K562 (cell line): ENCODE results near the gene EGFR. TPM values are rescaled to one million over a fixed set of nuclear protein-coding genes. Genes with fewer than 3 reads are reported as not detected.

Experiments
- ATAC-seq: fragments of 200-7000 bp; cut with Tn5 transposase; 3 replicates; pipeline ENCODE4 v1.9.1; 2020; ENCODE audit warnings: moderate library complexity
- BruUV-seq: library from RNA; stranded (reverse); fragments of 400-500 nt; replicated peaks from 2 replicates; lab custom pipeline; 2021; lab: Mats Ljungman, UMichigan
- CTCF ChIA-PET: fragments of 300-600 bp; formaldehyde crosslinking; extraction: SDS; loops from one replicate; lab custom pipeline; 2021; ENCODE audit warnings: low intra/inter-chr PET ratio; lab: Yijun Ruan, JAX
- POLR2A ChIA-PET: fragments of 300-600, 350-650 bp; sonication (Branson Sonifier 250); formaldehyde crosslinking; extraction: SDS; loops from one replicate; lab custom pipeline; 2021; ENCODE audit warnings: antibody characterized with exemption, inconsistent platforms; lab: Yijun Ruan, JAX
- DNase-seq, 4 experiments: peaks; one replicate each; pipeline versions ENCODE4 v3.0.0 to v3.0.0-alpha.2; 2011 to 2018; ENCODE audit warnings: low spot score in 3 of 4, mixed read lengths in 3 of 4; ENCODE audit errors: extremely low read depth in 1 of 4
- FAIRE-seq: peaks from 2 replicates; lab custom pipeline; 2011; peaks lifted over from hg19 to GRCh38; lab: Jason Lieb, UNC
- H2AFZ ChIP-seq: 2 replicates; pipeline ENCODE4 v1.6.0; 2011; ENCODE audit warnings: low read depth, low read length, control low read depth, inconsistent platforms
- H3K27ac ChIP-seq: fragments of 200-600 bp; 3 replicates; pipeline ENCODE4 v1.8.0; 2011; ENCODE audit warnings: low read depth, mild to moderate bottlenecking, control low read depth, inconsistent platforms, low read length, moderate library complexity, mixed read lengths; ENCODE audit errors: extremely low read depth
- H3K27me3 ChIP-seq, 2 experiments: fragments of 300-600 bp in 1 of 2; 2 replicates in 1 of 2; 3 replicates in 1 of 2; pipeline versions ENCODE4 v1.6.0 to v1.8.0; 2011; ENCODE audit warnings: inconsistent platforms in 2 of 2, low read length in 2 of 2, mild to moderate bottlenecking in 1 of 2, mixed read lengths in 1 of 2, moderate library complexity in 1 of 2; ENCODE audit not compliant: control insufficient read depth in 2 of 2, insufficient read depth in 2 of 2
- H3K36me3 ChIP-seq: fragments of 300-600 bp; 3 replicates; pipeline ENCODE4 v1.8.0; 2011; ENCODE audit warnings: mild to moderate bottlenecking, low read length, inconsistent platforms; ENCODE audit not compliant: control insufficient read depth, insufficient read depth
- H3K4me1 ChIP-seq, 2 experiments: fragments of 200-600 bp in 1 of 2; replicated peaks in 1 of 2; 2 replicates in 1 of 2; 3 replicates in 1 of 2; pipeline versions ENCODE4 v1.5.1 to v1.8.0; 2011; ENCODE audit warnings: inconsistent platforms in 2 of 2, low read length in 2 of 2, mild to moderate bottlenecking in 1 of 2, mixed read lengths in 1 of 2, moderate library complexity in 1 of 2; ENCODE audit not compliant: control insufficient read depth in 2 of 2, insufficient read depth in 2 of 2
- H3K4me2 ChIP-seq: 2 replicates; pipeline ENCODE4 v1.6.1; 2011; ENCODE audit warnings: low read length, control low read depth, inconsistent platforms, mixed read lengths; ENCODE audit not compliant: insufficient read depth
- H3K4me3 ChIP-seq: fragments of 200-600 bp; sonication (generic), shearing (Covaris generic); 2 replicates; pipeline ENCODE4 v1.5.1; 2016; ENCODE audit warnings: control low read depth, inconsistent platforms
- H3K79me2 ChIP-seq: fragments of 200-600 bp; 3 replicates; pipeline ENCODE4 v1.8.0; 2011; ENCODE audit warnings: low read length, inconsistent platforms; ENCODE audit not compliant: control insufficient read depth, insufficient read depth
- H3K9ac ChIP-seq, 2 experiments: 2 replicates each; pipeline versions ENCODE4 v1.6.0 to v1.6.1; 2011; ENCODE audit warnings: low read depth in 2 of 2, low read length in 2 of 2, control low read depth in 1 of 2, inconsistent platforms in 1 of 2, mild to moderate bottlenecking in 1 of 2, mixed read lengths in 1 of 2; ENCODE audit not compliant: insufficient read depth in 1 of 2
- H3K9me1 ChIP-seq: one replicate; pipeline ENCODE4 v1.6.0; 2011; ENCODE audit warnings: inconsistent platforms, mild to moderate bottlenecking, low read length, moderate library complexity; ENCODE audit not compliant: control insufficient read depth, insufficient read depth
- H3K9me3 ChIP-seq: replicated peaks from 2 replicates; pipeline ENCODE4 v1.5.1; 2011; ENCODE audit warnings: low read depth, low read length, inconsistent platforms; ENCODE audit not compliant: control insufficient read depth, insufficient read depth
- H4K20me1 ChIP-seq: replicated peaks from 2 replicates; pipeline ENCODE4 v1.6.1; 2011; ENCODE audit warnings: low read length, inconsistent platforms, mixed read lengths; ENCODE audit not compliant: control insufficient read depth, insufficient read depth
- ATF2 ChIP-seq: sonication (generic); formaldehyde crosslinking; IDR thresholded peaks from 2 replicates; pipeline ENCODE4 v1.8.1; 2022; ENCODE audit warnings: missing genetic modification reagents
- BRF1 ChIP-seq: IDR thresholded peaks from 3 replicates; pipeline ENCODE4 v1.6.1; 2011; ENCODE audit warnings: borderline replicate concordance, mild to moderate bottlenecking; ENCODE audit not compliant: insufficient read length; ENCODE audit errors: extremely low read depth
- HDAC6 ChIP-seq: IDR thresholded peaks from 2 replicates; pipeline ENCODE4 v1.6.1; 2012; ENCODE audit warnings: low read depth, mild to moderate bottlenecking, control low read depth, inconsistent platforms, low read length, moderate library complexity
- PTTG1 ChIP-seq: fragments of 450-650 bp; IDR thresholded peaks from 2 replicates; pipeline ENCODE4 v1.6.1; 2016; ENCODE audit warnings: low read depth, mild to moderate bottlenecking, missing genetic modification characterization, missing compliant biosample characterization
- SOX6 ChIP-seq: fragments of 450-650 bp; IDR thresholded peaks from 2 replicates; pipeline ENCODE4 v1.6.1; 2014; ENCODE audit warnings: mild to moderate bottlenecking
- ZHX1 ChIP-seq: fragments of 150-350 bp; conservative IDR thresholded peaks from 2 replicates; pipeline ENCODE4 v1.6.1; 2014; ENCODE audit warnings: low read length
- ZNF24 ChIP-seq: fragments of 450-650 bp; IDR thresholded peaks from 2 replicates; pipeline ENCODE4 v1.6.1; 2016
- ZNF274 ChIP-seq: IDR thresholded peaks from 2 replicates; pipeline ENCODE4 v1.6.1; 2011; ENCODE audit warnings: low read depth, mild to moderate bottlenecking, low read length, moderate library complexity, borderline replicate concordance
- ZNF436 ChIP-seq: fragments of 250-450, 450-650 bp; sonication (Bioruptor Pico); formaldehyde crosslinking; IDR thresholded peaks from 2 replicates; pipeline ENCODE4 v1.7.0; 2020; ENCODE audit warnings: mild to moderate bottlenecking
- ZNF695 ChIP-seq: fragments of 450-650 bp; formaldehyde crosslinking; IDR thresholded peaks from 2 replicates; pipeline ENCODE4 v1.4.0; 2020; ENCODE audit warnings: mild to moderate bottlenecking, moderate library complexity
- WGBS: fragments of 100-300 bp; shearing (Covaris generic); methylation state at CpG from one replicate; pipeline ENCODE4 v1.1.6; 2016; ENCODE audit warnings: low coverage, mixed read lengths; ENCODE audit not compliant: insufficient coverage; ENCODE audit errors: missing lambda C conversion rate; 5-methylcytosine and 5-hydroxymethylcytosine counted together
- in situ Hi-C: fragments of 300-500 bp; cut with MboI; formaldehyde crosslinking; loops from 4 replicates; pipeline ENCODE4 v1.15.0; 2018; ENCODE audit warnings: inconsistent platforms, mixed read lengths
- intact Hi-C: fragments of 100-400 bp; cut with micrococcal nuclease; formaldehyde crosslinking; loops from 2 replicates; pipeline ENCODE4 v1.14.2; 2022
- polyA plus RNA-seq, 8 experiments: library from polyadenylated mRNA; depleted of rRNA in 4 of 8; stranded (reverse) in 5 of 8; unstranded in 3 of 8; fragments of >200 nt; fragmentation: Nextera tagmentation in 2 of 8; fragmentation: Illumina TruSeq in 1 of 8; extraction: Ambion mirVana in 2 of 8; extraction: Trizol in 1 of 8; gene quantifications; 2 replicates each; pipeline versions ENCODE4 v1.2.1 to v1.2.3, GENCODE V29; 2011 to 2014; ENCODE audit warnings: inconsistent platforms in 1 of 8, missing spikeins in 1 of 8
- total RNA-seq, 7 experiments: library from RNA; depleted of rRNA in 6 of 7; stranded (reverse); fragments of >200 nt in 6 of 7; fragmentation: Illumina TruSeq in 2 of 7; extraction: Trizol in 2 of 7; gene quantifications; 2 replicates each; pipeline versions ENCODE4 v1.2.1 to v1.2.3, GENCODE V29; 2011 to 2021; ENCODE audit warnings: low replicate concordance in 1 of 7
- TF ChIP-seq, protein P1 (sequence below): sonication (generic); formaldehyde crosslinking; IDR thresholded peaks from 2 replicates; pipeline ENCODE4 v1.8.0; 2023; ENCODE audit warnings: mild to moderate bottlenecking, missing genetic modification reagents

The EGFR gene
- total and polyA plus RNA-seq, 9 of the 15 experiments (the other 6 are each of a cell fraction or from before 2014, with no cell fraction given): 0.13 TPM; not detected in 8

DNA sequence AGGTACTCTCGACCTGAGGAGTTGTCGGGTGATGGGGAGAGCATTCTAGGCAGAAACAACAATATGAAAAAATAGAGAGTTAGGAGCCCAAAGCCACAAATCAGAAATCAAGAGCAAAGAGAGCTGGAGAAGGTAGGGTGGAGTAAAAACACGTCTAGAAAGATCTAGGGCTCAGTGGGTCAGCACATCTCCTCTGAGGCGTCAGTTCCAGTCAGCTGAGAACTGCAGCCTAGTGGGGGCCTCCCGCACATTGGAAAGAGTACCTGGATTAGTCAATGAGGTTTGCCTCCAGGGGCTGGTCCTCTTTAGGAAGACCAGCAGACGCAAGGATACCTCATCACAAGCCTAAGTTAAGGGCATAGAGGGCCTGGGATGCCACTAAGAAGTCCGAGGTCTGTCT is 233.1 kb downstream of the EGFR start:
- Histone ChIP-seq H4K20me1 (no peaks in the 10 kb centered on the region; the same call in 1 of the 2 replicates), H3K9ac (no peak overlapping the region), H3K4me3 (no peak overlapping the region), H3K4me1 (peaks cover 0 to 20% of the 10 kb centered on the region in 2 experiments; a peak in 3 of 5 replicates), H3K27ac (no peak overlapping the region), H3K4me2 (no peak overlapping the region), H2AFZ (no peak overlapping the region), H3K9me1 (no peaks in the 10 kb centered on the region), H3K9me3 (no peaks in the 10 kb centered on the region), H3K36me3 (no peaks in the 10 kb centered on the region), H3K79me2 (no peaks in the 10 kb centered on the region), H3K27me3 (peaks cover 0 to 28% of the 10 kb centered on the region in 2 experiments; a peak in 3 of 5 replicates)
- CTCF ChIA-PET: no interaction called here
- no peak for DNase-seq
- TF ChIP-seq HDAC6 (no peak), SOX6 (no peak)
- TF ChIP-seq, protein P1, sequence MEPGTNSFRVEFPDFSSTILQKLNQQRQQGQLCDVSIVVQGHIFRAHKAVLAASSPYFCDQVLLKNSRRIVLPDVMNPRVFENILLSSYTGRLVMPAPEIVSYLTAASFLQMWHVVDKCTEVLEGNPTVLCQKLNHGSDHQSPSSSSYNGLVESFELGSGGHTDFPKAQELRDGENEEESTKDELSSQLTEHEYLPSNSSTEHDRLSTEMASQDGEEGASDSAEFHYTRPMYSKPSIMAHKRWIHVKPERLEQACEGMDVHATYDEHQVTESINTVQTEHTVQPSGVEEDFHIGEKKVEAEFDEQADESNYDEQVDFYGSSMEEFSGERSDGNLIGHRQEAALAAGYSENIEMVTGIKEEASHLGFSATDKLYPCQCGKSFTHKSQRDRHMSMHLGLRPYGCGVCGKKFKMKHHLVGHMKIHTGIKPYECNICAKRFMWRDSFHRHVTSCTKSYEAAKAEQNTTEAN: no peak
- in situ Hi-C loops: loop anchor here (5.0 kb wide), 1 partner anchor 465 kb away; no protein-coding TSS in a partner anchor
- intact Hi-C loops: loop anchor here (10.0 kb wide), 5 partner anchors 77 to 537 kb away; no protein-coding TSS in a partner anchor
- FAIRE-seq: no peak
- no peak for ATAC-seq
- no TSS peak for BruUV-seq
- POLR2A ChIA-PET: no interaction called here
- WGBS: under 1% methylated on average over 7 of the region's 7 CpGs

DNA sequence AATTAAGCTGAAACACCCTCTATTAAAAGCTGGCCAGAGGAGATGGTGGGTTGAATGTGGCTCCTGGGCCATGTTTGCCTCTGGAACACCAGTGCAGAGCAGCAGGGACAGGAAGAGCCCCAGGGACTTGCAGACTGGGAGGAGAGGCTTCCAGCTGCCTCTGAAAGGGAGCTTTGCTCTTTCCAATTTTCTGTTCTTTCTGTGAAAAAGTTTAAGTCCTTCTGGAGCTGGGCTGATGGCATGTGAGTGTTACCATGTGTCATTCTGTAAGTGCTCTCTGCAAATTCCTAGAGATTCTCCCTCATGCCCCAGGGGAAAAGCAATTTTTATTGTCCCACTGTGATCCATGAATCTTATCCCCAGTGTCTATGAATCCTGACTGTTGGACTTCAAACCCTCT is 233.6 kb downstream of the EGFR start:
- no peaks in the 10 kb centered on the region; the same call in 1 of the 2 replicates for H4K20me1 ChIP-seq
- CTCF ChIA-PET: no interaction called here
- peaks cover 0 to 28% of the 10 kb centered on the region in 2 experiments; a peak in 3 of 5 replicates for H3K27me3 ChIP-seq
- no TSS peak for BruUV-seq
- ATAC-seq: no peak
- H3K79me2 ChIP-seq: no peaks in the 10 kb centered on the region
- H3K9me3 ChIP-seq: no peaks in the 10 kb centered on the region
- no peaks in the 10 kb centered on the region for H3K36me3 ChIP-seq
- POLR2A ChIA-PET: interaction anchor here (0.6 to 0.8 kb wide), 2 partner anchors 251 to 342 kb away, joined by 3 read pairs; no protein-coding TSS in a partner anchor
- TF ChIP-seq PTTG1 (no peak), ATF2 (no peak), ZNF274 (no peak), ZNF24 (no peak), BRF1 (no peak), ZNF436 (no peak), ZHX1 (no peak), ZNF695 (CRISPR knock-in tag) (no peak)
- TF ChIP-seq, all 486 proteins: peak for 0
- H3K27ac ChIP-seq: no peak overlapping the region
- DNase-seq (no peak), FAIRE-seq (no peak)
- in situ Hi-C loops (loop anchor here (5.0 kb wide), 1 partner anchor 465 kb away; no protein-coding TSS in a partner anchor), intact Hi-C loops (loop anchor here (10.0 kb wide), 5 partner anchors 78 to 538 kb away; no protein-coding TSS in a partner anchor)
- peaks cover 0 to 20% of the 10 kb centered on the region in 2 experiments; a peak in 3 of 5 replicates for H3K4me1 ChIP-seq
- H3K9me1 ChIP-seq: no peaks in the 10 kb centered on the region
- no peak overlapping the region for H3K4me3 ChIP-seq
- no peak overlapping the region for H3K4me2 ChIP-seq
- no peak overlapping the region for H3K9ac ChIP-seq
- H2AFZ ChIP-seq: no peak overlapping the region
